Adrenal gland (tissue), 5 donors: ENCODE results near the gene GPATCH2.

ENCODE experiments used
- POLR2A ChIP-seq, 2 donors: fragments of 450-650 bp; IDR thresholded peaks; one replicate each; pipeline ENCODE4 v1.6.1; 2017; ENCODE audit warnings: antibody characterized with exemption in 2 of 2, mild to moderate bottlenecking in 2 of 2, moderate library complexity in 1 of 2
- TF ChIP-seq, protein P1 (sequence below), 6 experiments: fragments of 450-650 bp in 4 of 6; fragments of 200-600 bp in 2 of 6; sonication (generic) in 1 of 6; IDR thresholded peaks; 1 replicate in 5 of 6; 2 replicates in 1 of 6; pipeline versions ENCODE4 v1.5.1 to v1.8.0; 2016 to 2021; ENCODE audit warnings: antibody characterized with exemption in 6 of 6, mild to moderate bottlenecking in 2 of 6, moderate library complexity in 1 of 6
- donor health status: DM: no; HTN: no; CAD: no.

DNA sequence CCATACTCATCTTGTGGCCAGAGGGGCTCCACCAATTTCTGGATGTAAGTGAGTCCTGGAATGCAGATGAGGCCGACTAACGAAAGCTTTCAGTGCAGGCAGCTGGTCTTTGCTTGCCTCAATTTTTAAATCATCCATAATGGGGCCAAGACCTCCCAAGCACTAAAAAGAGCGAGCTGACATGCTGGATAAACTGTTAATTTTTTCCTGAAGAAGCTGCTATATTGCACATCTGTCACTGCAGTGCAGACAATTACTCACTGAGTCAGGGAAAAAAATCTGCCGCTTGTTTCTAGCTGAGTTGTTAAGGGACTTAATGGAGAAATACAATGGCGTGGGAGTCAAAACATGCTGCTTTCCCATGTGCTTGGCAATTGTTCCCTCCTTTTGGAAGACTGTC, 205.5 kb downstream of the GPATCH2 start:
- TF ChIP-seq, protein P1, sequence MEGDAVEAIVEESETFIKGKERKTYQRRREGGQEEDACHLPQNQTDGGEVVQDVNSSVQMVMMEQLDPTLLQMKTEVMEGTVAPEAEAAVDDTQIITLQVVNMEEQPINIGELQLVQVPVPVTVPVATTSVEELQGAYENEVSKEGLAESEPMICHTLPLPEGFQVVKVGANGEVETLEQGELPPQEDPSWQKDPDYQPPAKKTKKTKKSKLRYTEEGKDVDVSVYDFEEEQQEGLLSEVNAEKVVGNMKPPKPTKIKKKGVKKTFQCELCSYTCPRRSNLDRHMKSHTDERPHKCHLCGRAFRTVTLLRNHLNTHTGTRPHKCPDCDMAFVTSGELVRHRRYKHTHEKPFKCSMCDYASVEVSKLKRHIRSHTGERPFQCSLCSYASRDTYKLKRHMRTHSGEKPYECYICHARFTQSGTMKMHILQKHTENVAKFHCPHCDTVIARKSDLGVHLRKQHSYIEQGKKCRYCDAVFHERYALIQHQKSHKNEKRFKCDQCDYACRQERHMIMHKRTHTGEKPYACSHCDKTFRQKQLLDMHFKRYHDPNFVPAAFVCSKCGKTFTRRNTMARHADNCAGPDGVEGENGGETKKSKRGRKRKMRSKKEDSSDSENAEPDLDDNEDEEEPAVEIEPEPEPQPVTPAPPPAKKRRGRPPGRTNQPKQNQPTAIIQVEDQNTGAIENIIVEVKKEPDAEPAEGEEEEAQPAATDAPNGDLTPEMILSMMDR (IDR thresholded peaks at IDR 0.05), result no peak
- no peak for TF ChIP-seq POLR2A (IDR thresholded peaks at IDR 0.05)
